Measurements from ENCODE around the gene NFATC3.

Gene NFATC3

GRCh38 chr16:68200088-68200783 is 115.1 kb downstream of the NFATC3 start:
- no peak for DNase-seq (ENCODE audit: low read depth)
- H3K4me3 ChIP-seq (ENCODE audit: low read depth, low read length) = no peak overlapping the region
- TF ChIP-seq POLR2A (IDR thresholded peaks at IDR 0.05; ENCODE audit: extremely low read depth, insufficient read length) (no peak), CTCF (IDR thresholded peaks at IDR 0.05; ENCODE audit: low read depth, low read length) (no peak), MAX (IDR thresholded peaks at IDR 0.05; ENCODE audit: low read depth, low read length) (no peak), MYC (IDR thresholded peaks at IDR 0.05; ENCODE audit: low read depth, low read length) (no peak)

- TF ChIP-seq CTCF (IDR thresholded peaks at IDR 0.05; ENCODE audit: low read depth, low read length) (no peak), MYC (IDR thresholded peaks at IDR 0.05; ENCODE audit: low read depth, low read length) (no peak), MAX (IDR thresholded peaks at IDR 0.05; ENCODE audit: low read depth, low read length) (no peak), POLR2A (IDR thresholded peaks at IDR 0.05; ENCODE audit: extremely low read depth, insufficient read length) (no peak)
- DNase-seq (ENCODE audit: low read depth) = no peak
- H3K4me3 ChIP-seq (ENCODE audit: low read depth, low read length) = no peak overlapping the region
Observed at GRCh38 chr16:68202091-68202519, 116.9 kb downstream of the NFATC3 start.

- no peak overlapping the region for H3K4me3 ChIP-seq (ENCODE audit: low read depth, low read length)
- no peak for DNase-seq (ENCODE audit: low read depth)
- TF ChIP-seq CTCF (IDR thresholded peaks at IDR 0.05; ENCODE audit: low read depth, low read length) (no peak), MAX (IDR thresholded peaks at IDR 0.05; ENCODE audit: low read depth, low read length) (no peak), MYC (IDR thresholded peaks at IDR 0.05; ENCODE audit: low read depth, low read length) (no peak), POLR2A (IDR thresholded peaks at IDR 0.05; ENCODE audit: extremely low read depth, insufficient read length) (no peak)
Observed at GRCh38 chr16:68206245-68206644, 121.1 kb downstream of the NFATC3 start.

- DNase-seq (ENCODE audit: low read depth) = no peak
- TF ChIP-seq MAX (IDR thresholded peaks at IDR 0.05; ENCODE audit: low read depth, low read length) (no peak), MYC (IDR thresholded peaks at IDR 0.05; ENCODE audit: low read depth, low read length) (no peak), POLR2A (IDR thresholded peaks at IDR 0.05; ENCODE audit: extremely low read depth, insufficient read length) (no peak), CTCF (IDR thresholded peaks at IDR 0.05; ENCODE audit: low read depth, low read length) (no peak)
Observed at GRCh38 chr16:68214726-68215125, 129.6 kb downstream of the NFATC3 start.

GRCh38 chr16:68215302-68215701 is 130.1 kb downstream of the NFATC3 start:
- DNase-seq (ENCODE audit: low read depth) = no peak
- H3K4me3 ChIP-seq (ENCODE audit: low read depth, low read length) = no peak overlapping the region
- TF ChIP-seq MYC (IDR thresholded peaks at IDR 0.05; ENCODE audit: low read depth, low read length) (no peak), CTCF (IDR thresholded peaks at IDR 0.05; ENCODE audit: low read depth, low read length) (no peak), POLR2A (IDR thresholded peaks at IDR 0.05; ENCODE audit: extremely low read depth, insufficient read length) (no peak), MAX (IDR thresholded peaks at IDR 0.05; ENCODE audit: low read depth, low read length) (no peak)

More at GRCh38 chr16:68214726-68215125, 129.6 kb downstream of the NFATC3 start:
- no peak overlapping the region for H3K4me3 ChIP-seq (ENCODE audit: low read depth, low read length)
